H1 (cell line): Measurements from ENCODE around the gene GPR155. TPM values are rescaled to one million over a fixed set of nuclear protein-coding genes. Genes with fewer than 3 reads are reported as not detected.

Experiments used
- ATF2 ChIP-seq: IDR thresholded peaks from 2 replicates; pipeline ENCODE4 v1.6.1; 2012; ENCODE audit warnings: low read length, inconsistent platforms
- HDAC2 ChIP-seq, 2 experiments: fragments of 300-600 bp in 1 of 2; sonication (generic) in 1 of 2; IDR thresholded peaks; 2 replicates each; pipeline ENCODE4 v1.6.1; 2011 to 2012; ENCODE audit warnings: low read depth in 2 of 2, low read length in 2 of 2, mild to moderate bottlenecking in 2 of 2, moderate library complexity in 2 of 2, borderline replicate concordance in 1 of 2, inconsistent platforms in 1 of 2
- HDAC6 ChIP-seq: IDR thresholded peaks from one replicate; pipeline ENCODE4 v1.7.1; 2012; ENCODE audit warnings: low read depth, mild to moderate bottlenecking, inconsistent platforms, low read length, moderate library complexity
- JUN ChIP-seq: IDR thresholded peaks from 2 replicates; pipeline ENCODE4 v1.6.1; 2011; ENCODE audit warnings: low read depth, mild to moderate bottlenecking, improper control_type of control experiment, low read length
- KDM4A ChIP-seq: IDR thresholded peaks from one replicate; pipeline ENCODE4 v1.7.1; 2012; ENCODE audit warnings: low read depth, mild to moderate bottlenecking, moderate library complexity, low read length, inconsistent platforms; ENCODE audit not compliant: severe bottlenecking
- SAP30 ChIP-seq: fragments of 300-600 bp; sonication (generic); IDR thresholded peaks from 2 replicates; pipeline ENCODE4 v1.7.1; 2012; ENCODE audit warnings: low read length, moderate library complexity, mild to moderate bottlenecking, inconsistent platforms; ENCODE audit not compliant: insufficient read depth, insufficient replicate concordance
- YY1 ChIP-seq: IDR thresholded peaks from 2 replicates; pipeline ENCODE4 v1.6.1; 2011; ENCODE audit warnings: low read depth, mild to moderate bottlenecking, low read length
- polyA plus RNA-seq, 7 experiments: library from polyadenylated mRNA; depleted of rRNA in 3 of 7; stranded (reverse) in 5 of 7; unstranded in 2 of 7; fragments of >200 nt in 5 of 7; fragments of 200-250 nt in 2 of 7; gene quantifications; 1 replicate in 5 of 7; 2 replicates in 1 of 7; 4 replicates in 1 of 7; pipeline versions ENCODE4 v1.2.1 to v1.2.3, GENCODE V29; 2011 to 2013; ENCODE audit warnings: missing spikeins in 2 of 7, mixed read lengths in 2 of 7
- total RNA-seq: library from RNA; stranded (reverse); fragmentation: NEBNext Ultra II Directional; extraction: Animal tissue kit (Norgen Biotek cat#: 25700); gene quantifications from 2 replicates; pipeline ENCODE4 v1.2.1, GENCODE V29; 2021

The GPR155 gene
- total and polyA plus RNA-seq, 2 of the 8 experiments (the other 6 are each of a cell fraction or from before 2014, with no cell fraction given): 0.26 to 2.1 TPM

- no peak for TF ChIP-seq ATF2
- no peak for TF ChIP-seq HDAC6
- TF ChIP-seq JUN: no peak
- no peak for TF ChIP-seq KDM4A
- no peak for TF ChIP-seq YY1
- TF ChIP-seq HDAC2 (IDR thresholded peaks at IDR 0.05; ENCODE audit: borderline replicate concordance in 1 of 2, low read depth in 2 of 2, low read length in 2 of 2): no peak
- no peak for TF ChIP-seq SAP30
Measured at GRCh38 chr2:174524527-174524926, 37.7 kb upstream of the GPR155 start (continued).
